ENCODE results near the gene LTBP1. TPM values are rescaled to one million over a fixed set of nuclear protein-coding genes. Genes with fewer than 3 reads are reported as not detected.

Gene LTBP1
- total RNA-seq, 1 donor from 2014 or later, result 3.9 TPM

- no peak for TF ChIP-seq CTCF (IDR thresholded peaks at IDR 0.05; ENCODE audit: partially characterized antibody, unreplicated experiment)
- Mint-ChIP-seq H3K27ac (ENCODE audit: unreplicated experiment) (no peak overlapping the region), H3K27me3 (ENCODE audit: unreplicated experiment) (peaks cover 3% of the 10 kb centered on the region), H3K4me3 (ENCODE audit: unreplicated experiment) (no peak overlapping the region), H3K36me3 (ENCODE audit: unreplicated experiment) (no peaks in the 10 kb centered on the region), H3K4me1 (ENCODE audit: low read depth, unreplicated experiment) (no peaks in the 10 kb centered on the region), H3K9me3 (ENCODE audit: unreplicated experiment) (peaks cover 1% of the 10 kb centered on the region)
- no peak for DNase-seq
Measured at GRCh38 chr2:33068261-33068660, 121.5 kb downstream of the LTBP1 start.

GRCh38 chr2:33069894-33070651 is 123.3 kb downstream of the LTBP1 start:
- no peak for TF ChIP-seq CTCF (IDR thresholded peaks at IDR 0.05; ENCODE audit: partially characterized antibody, unreplicated experiment)
- DNase-seq, result no peak
- Mint-ChIP-seq H3K36me3 (ENCODE audit: unreplicated experiment) (no peaks in the 10 kb centered on the region), H3K27ac (ENCODE audit: unreplicated experiment) (no peak overlapping the region), H3K9me3 (ENCODE audit: unreplicated experiment) (peaks cover 1% of the 10 kb centered on the region), H3K4me1 (ENCODE audit: low read depth, unreplicated experiment) (no peaks in the 10 kb centered on the region), H3K27me3 (ENCODE audit: unreplicated experiment) (peaks cover 3% of the 10 kb centered on the region), H3K4me3 (ENCODE audit: unreplicated experiment) (no peak overlapping the region)

- no peak overlapping the region for H3K4me3 Mint-ChIP-seq (ENCODE audit: unreplicated experiment)
- peaks cover 1% of the 10 kb centered on the region for H3K9me3 Mint-ChIP-seq (ENCODE audit: unreplicated experiment)
- no peak for DNase-seq
- no peak for TF ChIP-seq CTCF (IDR thresholded peaks at IDR 0.05; ENCODE audit: partially characterized antibody, unreplicated experiment)
- H3K4me1 Mint-ChIP-seq (ENCODE audit: low read depth, unreplicated experiment), result no peaks in the 10 kb centered on the region
- no peak overlapping the region for H3K27ac Mint-ChIP-seq (ENCODE audit: unreplicated experiment)
- H3K27me3 Mint-ChIP-seq (ENCODE audit: unreplicated experiment), result peaks cover 3% of the 10 kb centered on the region
- H3K36me3 Mint-ChIP-seq (ENCODE audit: unreplicated experiment), result no peaks in the 10 kb centered on the region
Measured at GRCh38 chr2:33071591-33071990, 124.8 kb downstream of the LTBP1 start.

GRCh38 chr2:33072614-33073013 is 125.9 kb downstream of the LTBP1 start:
- no peak for TF ChIP-seq CTCF (IDR thresholded peaks at IDR 0.05; ENCODE audit: partially characterized antibody, unreplicated experiment)
- H3K4me1 Mint-ChIP-seq (ENCODE audit: low read depth, unreplicated experiment), result peaks cover 4% of the 10 kb centered on the region
- H3K36me3 Mint-ChIP-seq (ENCODE audit: unreplicated experiment), result no peaks in the 10 kb centered on the region
- peaks cover 3% of the 10 kb centered on the region for H3K27me3 Mint-ChIP-seq (ENCODE audit: unreplicated experiment)
- no peak for DNase-seq
- H3K27ac Mint-ChIP-seq (ENCODE audit: unreplicated experiment), result no peak overlapping the region
- H3K9me3 Mint-ChIP-seq (ENCODE audit: unreplicated experiment), result peaks cover 1% of the 10 kb centered on the region
- H3K4me3 Mint-ChIP-seq (ENCODE audit: unreplicated experiment), result no peak overlapping the region

- Mint-ChIP-seq H3K4me1 (ENCODE audit: low read depth, unreplicated experiment) (peaks cover 6% of the 10 kb centered on the region), H3K27me3 (ENCODE audit: unreplicated experiment) (peaks cover 3% of the 10 kb centered on the region), H3K4me3 (ENCODE audit: unreplicated experiment) (no peak overlapping the region), H3K27ac (ENCODE audit: unreplicated experiment) (no peak overlapping the region), H3K9me3 (ENCODE audit: unreplicated experiment) (peaks cover 1% of the 10 kb centered on the region), H3K36me3 (ENCODE audit: unreplicated experiment) (no peaks in the 10 kb centered on the region)
- no peak for TF ChIP-seq CTCF (IDR thresholded peaks at IDR 0.05; ENCODE audit: partially characterized antibody, unreplicated experiment)
- no peak for DNase-seq
Measured at GRCh38 chr2:33073018-33073417, 126.3 kb downstream of the LTBP1 start.

Measured in glutamatergic neuron (in vitro differentiated cells).